HG03097 (cell line): Measurements from ENCODE around the gene DAP.
"Not testable (repeated sequence)": the region's sequence is repeated elsewhere in the genome, so short reads cannot be mapped to it uniquely, and the experiment has no call there.

ENCODE experiments used
- ATAC-seq: cut with Tn5 transposase; IDR thresholded peaks from one replicate; pipeline ENCODE4 v1.9.1; 2021; ENCODE audit not compliant: unreplicated experiment, low FRiP score

The DAP gene

DNA sequence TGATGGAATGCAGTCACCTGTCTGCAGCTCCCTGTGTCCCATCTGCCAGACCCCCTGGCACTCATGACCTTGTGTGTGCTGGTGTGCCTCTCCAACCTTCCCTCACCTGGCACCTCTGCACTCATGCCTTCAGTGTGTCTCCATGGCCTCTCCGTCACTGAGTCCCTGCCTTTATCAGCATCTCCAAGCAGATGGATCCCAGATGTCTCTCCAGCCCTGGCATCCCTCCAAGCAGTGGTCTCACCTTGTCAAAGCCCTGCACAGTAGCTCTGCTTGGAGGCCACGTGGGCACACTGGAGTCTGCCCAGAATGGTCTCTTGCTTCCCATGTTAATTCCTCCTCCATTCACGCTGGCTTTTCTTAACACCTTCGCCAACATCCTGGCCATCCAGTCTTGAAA, 84.8 kb downstream of the DAP start:
- no peak for ATAC-seq

DNA sequence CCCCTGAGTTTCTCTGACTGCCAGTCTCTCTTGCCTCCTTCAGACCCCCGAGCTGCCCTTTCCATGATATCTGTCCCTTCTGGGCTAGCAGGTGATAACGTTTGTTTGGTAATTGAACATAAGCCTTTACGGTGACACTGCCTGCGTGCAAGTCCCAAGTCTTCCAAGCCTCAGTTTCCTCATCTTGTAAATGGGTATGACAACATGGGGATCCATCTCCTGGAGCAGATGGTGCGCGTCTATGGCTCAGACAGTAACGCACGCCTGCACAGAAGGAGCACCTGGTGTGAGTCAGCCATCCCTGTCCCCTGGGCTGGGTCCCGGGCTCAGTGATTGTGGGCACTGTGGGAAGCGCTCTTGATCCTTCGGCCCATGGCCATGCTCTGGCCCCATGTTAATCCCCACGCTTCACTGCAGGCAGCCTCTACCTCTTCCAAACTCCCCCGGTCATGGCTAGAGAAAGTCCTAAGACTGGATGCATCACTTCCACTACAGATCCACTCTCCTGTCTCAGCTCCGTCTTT, 85.8 kb downstream of the DAP start:
- no peak for ATAC-seq

DNA sequence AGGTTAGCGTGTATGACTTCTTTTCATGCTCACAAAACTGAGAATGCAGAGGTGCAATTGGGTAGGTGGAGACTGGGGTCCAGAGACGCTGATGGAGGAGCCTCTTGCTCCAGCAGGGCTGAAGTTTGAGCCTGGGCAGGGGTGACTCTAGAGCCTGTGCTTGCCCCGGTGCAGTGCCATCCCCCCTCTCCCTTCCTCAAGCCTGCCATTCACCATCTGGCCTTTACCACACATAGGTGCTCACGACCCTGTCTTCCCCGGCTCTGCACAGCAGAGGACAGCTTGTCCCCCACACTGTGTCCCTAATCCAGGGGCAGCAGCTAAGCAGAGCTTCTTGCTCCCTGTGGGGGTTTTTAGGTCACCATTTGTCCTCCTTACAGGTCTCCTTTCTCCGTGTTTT, 86.5 kb downstream of the DAP start:
- ATAC-seq: no peak

- no peak for ATAC-seq
Observed at GRCh38 chr5:10674096-10674495, 86.9 kb downstream of the DAP start.

DNA sequence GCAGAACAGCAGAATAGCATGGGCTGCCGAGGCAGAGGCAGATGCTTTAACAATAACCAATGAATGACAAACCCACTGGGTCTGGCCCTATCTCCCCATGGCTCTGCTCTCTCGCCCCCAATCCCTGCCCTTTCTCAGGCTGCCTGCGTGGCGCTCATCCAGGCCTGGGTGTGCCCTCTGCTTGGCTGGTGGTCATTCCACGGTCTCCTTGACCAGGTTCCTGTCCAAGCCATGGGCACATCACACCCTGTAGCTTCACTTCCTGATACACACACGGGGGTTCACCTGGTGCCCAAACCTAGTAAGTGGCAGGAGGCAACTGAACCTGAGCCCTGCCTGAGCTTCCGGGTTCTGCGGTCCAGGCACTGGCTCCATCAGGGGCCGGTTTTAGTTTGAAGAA, 87.6 kb downstream of the DAP start:
- ATAC-seq: no peak

DNA sequence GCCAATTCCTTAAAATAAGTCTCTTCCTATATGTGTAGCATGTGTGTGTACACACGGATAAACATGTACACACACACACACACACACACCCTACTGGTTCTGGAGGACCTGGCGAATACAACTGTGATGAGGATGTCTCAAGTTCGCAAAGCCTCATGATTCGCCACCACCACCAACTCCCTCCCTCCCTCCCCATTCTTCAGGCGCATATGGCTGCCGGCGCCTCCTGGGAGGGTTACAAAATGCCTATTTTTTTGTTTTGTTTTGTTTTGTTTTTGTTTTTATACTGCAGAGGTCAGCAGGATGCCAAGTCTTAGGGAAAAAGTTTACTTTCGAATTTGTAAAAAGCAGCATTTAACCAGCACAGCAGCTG, 88.0 kb downstream of the DAP start:
- no peak for ATAC-seq

DNA sequence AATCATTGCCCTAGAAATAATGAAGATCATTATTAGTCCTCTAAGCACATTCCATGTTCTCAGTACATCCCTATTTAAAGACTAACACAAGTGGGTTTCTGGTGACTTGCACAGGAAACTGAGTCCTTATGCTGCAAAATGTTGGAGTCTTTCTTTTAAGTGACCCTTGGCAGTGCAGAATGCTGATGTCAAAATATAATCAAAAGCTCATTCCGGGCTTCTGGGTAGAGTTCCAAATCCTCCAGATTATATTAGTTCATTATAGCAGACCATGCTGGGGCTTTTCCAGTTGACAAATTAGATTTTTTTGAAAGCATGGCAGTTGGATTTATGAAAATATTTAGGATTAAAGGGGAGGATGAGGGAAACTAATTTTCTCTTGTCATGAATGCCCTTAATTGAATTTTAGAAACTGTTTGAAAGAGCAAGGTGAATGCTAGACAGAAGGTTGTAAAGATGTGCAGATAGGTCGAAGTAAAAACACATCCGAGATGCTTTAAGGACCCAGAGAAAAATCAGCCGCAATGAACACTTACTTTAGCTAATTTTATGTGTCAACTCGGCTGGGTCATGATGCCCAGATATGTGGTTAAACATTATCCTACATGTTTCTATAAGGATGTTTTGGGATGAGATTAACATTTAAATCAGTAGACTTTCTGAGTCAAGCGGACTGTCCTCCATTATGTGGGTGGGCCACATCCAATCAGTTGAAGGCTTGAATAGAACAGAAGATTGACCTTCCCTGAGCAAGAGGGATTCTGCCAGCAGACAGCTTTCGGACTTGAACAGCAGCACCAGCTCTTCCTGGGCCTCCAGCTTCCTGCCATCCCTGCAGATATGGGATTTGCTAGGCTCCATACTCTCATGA, 88.7 kb downstream of the DAP start:
- no peak for ATAC-seq

DNA sequence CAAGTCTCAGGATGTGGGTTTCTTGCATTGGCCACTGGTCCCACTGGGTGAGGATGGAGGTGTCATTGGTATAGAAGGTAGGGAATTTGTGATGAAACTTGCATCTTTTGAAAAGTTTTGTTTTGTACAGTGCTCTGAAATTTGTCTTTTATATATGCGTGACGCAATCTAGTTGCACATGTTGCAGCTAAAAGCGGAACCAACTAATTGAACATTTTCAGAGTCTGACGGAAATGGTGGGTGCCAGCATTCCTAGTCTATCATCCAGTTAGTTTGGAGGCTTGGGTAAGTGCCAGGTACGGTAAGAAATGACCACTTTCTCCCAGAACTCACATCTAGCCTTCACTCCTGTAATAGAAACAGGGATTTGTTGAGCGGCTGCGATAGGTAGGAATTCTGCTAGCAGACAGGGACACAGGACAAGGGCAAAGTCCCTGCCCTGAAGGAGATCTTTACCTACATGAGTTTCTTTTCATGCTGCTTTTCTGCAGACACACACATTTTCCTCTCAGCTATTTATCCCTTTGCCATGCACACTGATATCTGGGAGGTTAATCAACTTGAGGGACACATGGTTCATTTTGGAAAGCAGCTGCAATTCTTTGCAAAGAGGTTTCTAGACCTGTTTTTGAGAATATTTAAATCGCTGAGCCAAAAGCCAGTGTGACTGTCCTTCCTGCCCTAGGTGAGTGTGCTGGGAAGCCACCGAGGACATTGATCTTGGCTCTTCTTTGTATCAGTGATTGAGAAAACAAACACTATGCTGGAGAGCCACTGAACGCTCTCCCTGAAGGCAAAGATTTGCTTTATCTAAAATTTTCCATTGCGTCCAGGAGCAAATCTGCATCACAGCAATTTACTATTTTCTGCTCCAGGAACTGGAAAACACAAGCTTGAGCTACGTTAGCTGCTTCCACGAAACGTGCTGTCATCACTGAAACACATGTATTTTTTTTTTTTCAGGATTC, 89.7 kb downstream of the DAP start:
- no peak for ATAC-seq

GRCh38 chr5:10669983-10670382, 91.1 kb downstream of the DAP start:
- no peak for ATAC-seq

DNA sequence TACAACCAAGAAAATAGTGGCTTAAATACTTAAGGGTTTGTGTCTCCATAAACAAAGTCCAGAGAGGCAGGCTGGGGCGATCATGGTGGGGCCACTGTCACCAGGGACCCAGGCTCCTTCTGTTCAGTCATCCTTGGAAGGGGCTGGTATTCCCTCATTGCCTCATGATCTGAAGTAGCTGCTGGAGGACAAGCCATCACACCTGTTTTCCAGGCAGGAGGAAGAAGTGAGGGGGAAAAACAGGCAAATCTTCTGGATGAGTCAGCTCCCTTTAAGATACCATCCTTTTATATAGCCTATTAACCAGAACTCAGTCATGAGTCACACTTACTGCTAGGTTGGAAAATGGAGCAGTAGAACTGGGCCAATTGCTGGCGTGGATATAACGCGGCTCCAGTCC, 92.3 kb downstream of the DAP start:
- ATAC-seq: no peak

- no peak for ATAC-seq
Observed at GRCh38 chr5:10667431-10668057, 93.5 kb downstream of the DAP start.

DNA sequence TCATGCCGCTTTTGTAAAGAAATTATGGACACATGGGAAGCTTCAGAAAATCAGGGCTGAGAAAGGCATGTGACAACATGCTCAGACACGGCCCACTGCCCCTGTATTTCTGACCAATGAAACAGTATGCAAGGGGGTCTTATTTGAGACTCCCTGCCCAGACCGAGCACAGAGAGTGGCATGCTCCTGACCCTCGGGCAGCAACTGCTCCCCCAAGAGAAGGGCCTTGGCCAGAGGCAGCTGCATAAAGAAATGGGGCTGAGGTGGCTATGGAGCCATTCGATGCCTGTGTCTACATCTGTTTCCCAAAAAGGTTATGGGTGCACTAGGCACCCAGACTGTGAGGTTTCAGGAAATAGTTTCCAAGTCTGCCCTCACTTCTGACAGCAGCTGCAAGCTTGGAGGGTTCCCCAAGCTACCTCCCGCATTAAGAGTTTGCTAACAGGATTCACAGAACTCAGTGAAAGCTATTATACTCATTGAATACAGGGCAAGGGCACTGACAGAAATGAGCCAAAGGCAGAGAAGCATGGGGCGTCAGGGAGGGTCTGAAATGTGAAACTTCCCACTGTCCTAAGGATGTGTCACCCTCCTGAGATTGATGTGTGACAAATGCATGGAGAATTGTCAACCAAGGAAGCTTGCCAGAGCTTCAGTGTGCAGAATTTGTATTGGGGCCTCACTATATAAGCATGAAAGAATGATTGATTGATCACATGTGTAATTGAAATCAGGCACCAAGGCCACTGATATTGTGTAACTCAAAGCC, 94.3 kb downstream of the DAP start:
- no peak for ATAC-seq

DNA sequence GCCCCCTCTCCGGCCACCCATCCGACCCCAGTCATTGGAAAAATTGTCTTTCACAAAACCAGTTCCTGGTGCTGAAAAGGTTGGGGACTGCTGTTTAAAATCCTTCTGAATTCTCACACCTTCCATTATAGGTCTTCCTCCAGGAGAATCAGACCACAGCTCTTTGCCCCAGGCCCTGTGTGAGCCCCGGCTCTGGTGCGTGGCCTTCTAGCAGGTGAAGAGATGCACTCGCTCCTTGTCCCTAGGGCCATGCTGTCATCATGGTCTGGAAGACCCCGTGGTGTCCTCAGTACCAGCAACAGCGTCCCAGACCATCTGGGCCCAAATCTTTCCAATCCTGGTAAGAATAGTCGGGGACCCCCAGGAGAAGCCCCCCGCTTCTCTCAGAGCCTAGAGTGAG, 95.2 kb downstream of the DAP start:
- no peak for ATAC-seq

DNA sequence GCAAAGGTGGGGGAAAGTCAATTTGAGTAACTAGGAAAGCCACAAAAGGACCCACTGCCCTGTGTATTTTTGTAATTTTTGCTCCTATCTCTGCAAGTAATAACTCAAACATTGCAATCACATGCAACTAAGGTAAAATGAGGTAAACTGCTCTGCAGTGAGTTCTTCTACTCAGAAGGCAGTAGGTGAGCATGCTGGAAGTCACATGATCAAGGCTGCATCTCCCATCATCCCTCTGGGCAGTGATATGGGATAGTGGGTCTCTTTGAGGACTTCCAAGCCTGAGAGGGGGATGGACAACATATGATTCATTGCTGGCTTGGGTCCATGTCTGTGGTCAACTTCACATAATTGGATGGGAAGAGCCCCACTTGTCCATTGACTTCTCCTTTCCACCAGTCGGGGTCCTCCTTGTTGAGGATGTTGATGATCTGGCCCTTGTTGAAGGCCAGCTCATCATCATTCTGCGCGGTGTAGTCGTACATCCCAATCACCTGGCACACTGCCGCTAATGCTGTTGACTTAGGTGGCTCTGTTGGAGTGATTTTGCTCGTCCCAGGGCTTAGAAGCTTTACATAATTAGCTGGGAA, 96.8 kb downstream of the DAP start:
- ATAC-seq: not testable (repeated sequence)

DNA sequence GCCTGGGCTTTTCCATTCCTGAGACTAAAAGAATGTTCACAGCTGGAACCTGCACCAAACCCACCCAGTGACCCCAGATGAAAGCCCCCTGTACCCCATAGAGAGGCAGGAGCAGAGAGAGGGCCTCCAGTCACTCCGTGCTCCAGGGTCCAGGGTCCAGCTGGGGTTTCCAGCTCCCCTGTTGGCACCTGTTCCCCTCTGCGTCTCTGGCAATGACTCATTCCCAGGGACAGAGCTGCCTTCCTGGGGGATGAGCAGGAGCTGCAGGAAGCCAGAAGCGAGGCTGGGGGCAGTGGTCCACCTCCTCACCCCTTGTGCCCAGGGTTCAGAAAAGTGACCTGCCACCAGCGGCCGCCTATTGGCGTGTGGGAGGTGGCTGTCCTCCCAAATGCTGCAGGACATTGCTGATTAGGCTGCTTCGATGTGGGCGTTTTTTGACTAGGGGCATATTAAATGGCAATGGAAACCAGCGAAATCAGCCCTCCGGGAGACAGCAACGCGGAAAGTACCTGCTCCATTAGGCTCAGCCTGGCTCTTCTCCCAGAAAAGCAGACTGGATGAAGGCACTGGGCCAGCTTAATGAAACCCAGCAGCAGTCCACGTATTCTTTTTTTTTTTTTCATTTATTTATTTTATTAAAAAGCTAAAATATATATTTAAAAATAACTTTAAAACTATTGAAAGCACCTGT, 97.4 kb downstream of the DAP start:
- no peak for ATAC-seq

GRCh38 chr5:10662661-10663488, 98.2 kb downstream of the DAP start:
- no peak for ATAC-seq

GRCh38 chr5:10662083-10662482, 99.0 kb downstream of the DAP start:
- no peak for ATAC-seq

GRCh38 chr5:10661401-10661800, 99.6 kb downstream of the DAP start:
- ATAC-seq: no peak
